HG03045 (cell line): Measurements from ENCODE around the gene NSD1.

Experiments
- ATAC-seq: cut with Tn5 transposase; IDR thresholded peaks from one replicate; pipeline ENCODE4 v1.9.1; 2021; ENCODE audit warnings: mild to moderate bottlenecking, moderate library complexity; ENCODE audit not compliant: unreplicated experiment

Gene NSD1

GRCh38 chr5:177269976-177270375, 136.4 kb downstream of the NSD1 start:
- ATAC-seq, result no peak

- no peak for ATAC-seq
Measured at GRCh38 chr5:177270653-177271052, 137.1 kb downstream of the NSD1 start.

GRCh38 chr5:177271113-177271512, 137.5 kb downstream of the NSD1 start:
- no peak for ATAC-seq

GRCh38 chr5:177275883-177276282, 142.3 kb downstream of the NSD1 start:
- no peak for ATAC-seq

- ATAC-seq, result no peak
Measured at GRCh38 chr5:177276886-177277285, 143.3 kb downstream of the NSD1 start.

- ATAC-seq, result no peak
Measured at GRCh38 chr5:177288191-177288590, 154.6 kb downstream of the NSD1 start.

GRCh38 chr5:177290816-177291596, 157.4 kb downstream of the NSD1 start:
- no peak for ATAC-seq

GRCh38 chr5:177291735-177292134, 158.2 kb downstream of the NSD1 start:
- no peak for ATAC-seq

- no peak for ATAC-seq
Measured at GRCh38 chr5:177293819-177294581, 160.4 kb downstream of the NSD1 start.

- ATAC-seq, result no peak
Measured at GRCh38 chr5:177294632-177295031, 161.1 kb downstream of the NSD1 start.

GRCh38 chr5:177295924-177296323, 162.4 kb downstream of the NSD1 start:
- ATAC-seq, result no peak

GRCh38 chr5:177296581-177296980, 163.0 kb downstream of the NSD1 start:
- no peak for ATAC-seq

- ATAC-seq, result no peak
Measured at GRCh38 chr5:177297922-177298321, 164.3 kb downstream of the NSD1 start.

- ATAC-seq, result no peak
Measured at GRCh38 chr5:177299697-177300096, 166.1 kb downstream of the NSD1 start.

- peak; percentile 43 for ATAC-seq
Measured at GRCh38 chr5:177300236-177300880, 166.8 kb downstream of the NSD1 start.

- ATAC-seq, result no peak
Measured at GRCh38 chr5:177300951-177301350, 167.4 kb downstream of the NSD1 start.

- no peak for ATAC-seq
Measured at GRCh38 chr5:177301503-177302165, 168.1 kb downstream of the NSD1 start.

GRCh38 chr5:177302354-177303110, 169.0 kb downstream of the NSD1 start:
- no peak for ATAC-seq

- ATAC-seq, result peak; percentile 54
Measured at GRCh38 chr5:177303121-177303924, 169.8 kb downstream of the NSD1 start, which contains the start of the genes PRELID1 and RAB24. PRELID1 (plus strand) TSS chr5:177303799; CDS start chr5:177303986, 187 bp downstream. RAB24 (minus strand) TSS chr5:177303719; CDS start chr5:177303288, 431 bp downstream.
